ENCODE results near the gene KSR1. TPM values are rescaled to one million over a fixed set of nuclear protein-coding genes. Genes with fewer than 3 reads are reported as not detected.
"Not testable (repeated sequence)": the region's sequence is repeated elsewhere in the genome, so short reads cannot be mapped to it uniquely, and the experiment has no call there.

KSR1 gene
- total RNA-seq, 2 experiments from 2014 or later = 53.9 to 58.2 TPM

GRCh38 chr17:27499451-27500265 is 43.4 kb downstream of the KSR1 start:
- H3K27ac Mint-ChIP-seq = no peak overlapping the region
- H3K27me3 Mint-ChIP-seq = no peaks in the 10 kb centered on the region
- intact Hi-C loops (cut with micrococcal nuclease) = no loop called here
- ChIA-PET POLR2A (interaction anchor here (1.4 kb wide), 1 partner anchor 8 kb away, joined by 3 read pairs; no protein-coding TSS in a partner anchor), CTCF (interaction anchor here (1.0 kb wide), 1 partner anchor 100 kb away, joined by 3 read pairs; no protein-coding TSS in a partner anchor)
- H3K9me3 Mint-ChIP-seq = peaks cover 14% of the 10 kb centered on the region
- no peak for DNase-seq
- H3K4me1 Mint-ChIP-seq (ENCODE audit: low read depth) = no peaks in the 10 kb centered on the region
- no peak overlapping the region for H3K4me3 Mint-ChIP-seq
- H3K36me3 Mint-ChIP-seq (ENCODE audit: low read depth) = peaks cover 34% of the 10 kb centered on the region
- TF ChIP-seq CTCF (IDR thresholded peaks at IDR 0.05) = no peak
- no peak for ATAC-seq

GRCh38 chr17:27501338-27501737 is 45.1 kb downstream of the KSR1 start:
- H3K27me3 Mint-ChIP-seq; CTCF ChIA-PET; H3K27ac Mint-ChIP-seq; H3K4me1 Mint-ChIP-seq (ENCODE audit: low read depth); intact Hi-C loops (cut with micrococcal nuclease); H3K4me3 Mint-ChIP-seq; ATAC-seq; DNase-seq: not testable (repeated sequence)
- peaks cover 34% of the 10 kb centered on the region for H3K36me3 Mint-ChIP-seq (ENCODE audit: low read depth)
- POLR2A ChIA-PET = interaction anchor here (1.4 kb wide), 1 partner anchor 10 kb away, joined by 3 read pairs; no protein-coding TSS in a partner anchor
- H3K9me3 Mint-ChIP-seq = peaks cover 14% of the 10 kb centered on the region

GRCh38 chr17:27502526-27503324 is 46.5 kb downstream of the KSR1 start:
- Mint-ChIP-seq H3K9me3 (peaks cover 14% of the 10 kb centered on the region), H3K27ac (no peak overlapping the region), H3K36me3 (ENCODE audit: low read depth) (peaks cover 32% of the 10 kb centered on the region), H3K4me3 (no peak overlapping the region), H3K27me3 (no peaks in the 10 kb centered on the region), H3K4me1 (ENCODE audit: low read depth) (peaks cover 16% of the 10 kb centered on the region)
- ChIA-PET CTCF (no interaction called here), POLR2A (no interaction called here)
- DNase-seq (no peak), ATAC-seq (no peak)
- TF ChIP-seq CTCF (IDR thresholded peaks at IDR 0.05) = no peak
- intact Hi-C loops (cut with micrococcal nuclease) = no loop called here

- ChIA-PET CTCF (no interaction called here), POLR2A (no interaction called here)
- no peak overlapping the region for H3K4me3 Mint-ChIP-seq
- peaks cover 14% of the 10 kb centered on the region for H3K9me3 Mint-ChIP-seq
- ATAC-seq (no peak), DNase-seq (no peak)
- intact Hi-C loops (cut with micrococcal nuclease) = no loop called here
- no peaks in the 10 kb centered on the region for H3K27me3 Mint-ChIP-seq
- H3K27ac Mint-ChIP-seq = no peak overlapping the region
- peaks cover 16% of the 10 kb centered on the region for H3K4me1 Mint-ChIP-seq (ENCODE audit: low read depth)
- peaks cover 31% of the 10 kb centered on the region for H3K36me3 Mint-ChIP-seq (ENCODE audit: low read depth)
- TF ChIP-seq CTCF (IDR thresholded peaks at IDR 0.05) = no peak
These were observed 47.4 kb downstream of the KSR1 start for GRCh38 chr17:27503611-27504010.

- no peak for ATAC-seq
- Mint-ChIP-seq H3K27ac (no peak overlapping the region), H3K36me3 (ENCODE audit: low read depth) (peaks cover 27% of the 10 kb centered on the region), H3K4me1 (ENCODE audit: low read depth) (peaks cover 16% of the 10 kb centered on the region), H3K27me3 (no peaks in the 10 kb centered on the region), H3K9me3 (peaks cover 14% of the 10 kb centered on the region), H3K4me3 (no peak overlapping the region)
- TF ChIP-seq CTCF (IDR thresholded peaks at IDR 0.05) = no peak
- intact Hi-C loops (cut with micrococcal nuclease) = no loop called here
- POLR2A ChIA-PET = no interaction called here
- no peak for DNase-seq
- CTCF ChIA-PET = interaction anchor here (1.3 kb wide), 1 partner anchor 95 kb away, joined by 5 read pairs; no protein-coding TSS in a partner anchor
These were observed 48.1 kb downstream of the KSR1 start for GRCh38 chr17:27504188-27504995.
